C4-2B (cell line): ENCODE results near the gene SLC35E2B.

ENCODE experiments used
- ZFX ChIP-seq: fragments of 450-650 bp; IDR thresholded peaks from 2 replicates; pipeline ENCODE4 v1.6.1; 2017
- TF ChIP-seq, protein P1 (sequence below): fragments of 450-650 bp; conservative IDR thresholded peaks from 2 replicates; pipeline ENCODE4 v1.5.1; 2017; ENCODE audit warnings: mild to moderate bottlenecking

DNA sequence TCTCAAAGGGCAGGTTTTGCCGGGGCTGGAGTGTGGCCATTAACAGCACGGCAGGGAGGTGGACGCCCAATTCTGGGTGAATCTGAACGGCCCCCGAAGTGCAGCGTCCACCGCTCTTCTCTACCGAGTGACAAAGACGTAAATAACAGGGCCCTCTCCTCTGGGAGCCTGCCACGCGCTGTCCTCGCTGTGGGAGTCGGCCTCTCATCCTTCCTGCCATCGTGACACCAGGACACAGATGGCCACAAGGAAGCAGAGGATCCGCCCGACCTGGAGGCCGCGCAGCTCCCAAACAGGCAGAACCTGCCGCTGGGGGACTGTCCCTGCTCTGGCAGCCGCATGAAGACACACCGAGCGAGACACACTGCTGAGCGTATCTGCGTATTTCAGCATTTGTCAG lies 21.7 kb downstream of the SLC35E2B start:
- TF ChIP-seq, protein P1, sequence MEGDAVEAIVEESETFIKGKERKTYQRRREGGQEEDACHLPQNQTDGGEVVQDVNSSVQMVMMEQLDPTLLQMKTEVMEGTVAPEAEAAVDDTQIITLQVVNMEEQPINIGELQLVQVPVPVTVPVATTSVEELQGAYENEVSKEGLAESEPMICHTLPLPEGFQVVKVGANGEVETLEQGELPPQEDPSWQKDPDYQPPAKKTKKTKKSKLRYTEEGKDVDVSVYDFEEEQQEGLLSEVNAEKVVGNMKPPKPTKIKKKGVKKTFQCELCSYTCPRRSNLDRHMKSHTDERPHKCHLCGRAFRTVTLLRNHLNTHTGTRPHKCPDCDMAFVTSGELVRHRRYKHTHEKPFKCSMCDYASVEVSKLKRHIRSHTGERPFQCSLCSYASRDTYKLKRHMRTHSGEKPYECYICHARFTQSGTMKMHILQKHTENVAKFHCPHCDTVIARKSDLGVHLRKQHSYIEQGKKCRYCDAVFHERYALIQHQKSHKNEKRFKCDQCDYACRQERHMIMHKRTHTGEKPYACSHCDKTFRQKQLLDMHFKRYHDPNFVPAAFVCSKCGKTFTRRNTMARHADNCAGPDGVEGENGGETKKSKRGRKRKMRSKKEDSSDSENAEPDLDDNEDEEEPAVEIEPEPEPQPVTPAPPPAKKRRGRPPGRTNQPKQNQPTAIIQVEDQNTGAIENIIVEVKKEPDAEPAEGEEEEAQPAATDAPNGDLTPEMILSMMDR: no peak
- TF ChIP-seq ZFX: no peak
